Osteocyte (in vitro differentiated cells): ENCODE measurements around the gene COX4I1. TPM values are rescaled to one million over a fixed set of nuclear protein-coding genes. Genes with fewer than 3 reads are reported as not detected.
"Not testable (repeated sequence)": the region's sequence is repeated elsewhere in the genome, so short reads cannot be mapped to it uniquely, and the experiment has no call there.

ENCODE experiments used
- DNase-seq: peaks from one replicate; pipeline ENCODE4 v3.0.0; 2021; ENCODE audit warnings: mixed read lengths; ENCODE audit not compliant: unreplicated experiment; ENCODE audit errors: extremely low spot score
- H3K27ac Mint-ChIP-seq: one replicate; pipeline ENCODE4 v1.8.0; 2021; ENCODE audit warnings: mild to moderate bottlenecking, mixed read lengths; ENCODE audit not compliant: unreplicated experiment
- H3K27me3 Mint-ChIP-seq: one replicate; pipeline ENCODE4 v1.8.0; 2021; ENCODE audit warnings: mixed read lengths; ENCODE audit not compliant: unreplicated experiment
- H3K36me3 Mint-ChIP-seq: one replicate; pipeline ENCODE4 v1.8.0; 2021; ENCODE audit warnings: mixed read lengths; ENCODE audit not compliant: unreplicated experiment
- H3K4me1 Mint-ChIP-seq: one replicate; pipeline ENCODE4 v1.8.0; 2021; ENCODE audit warnings: mixed read lengths; ENCODE audit not compliant: unreplicated experiment
- H3K4me3 Mint-ChIP-seq: one replicate; pipeline ENCODE4 v1.8.0; 2021; ENCODE audit warnings: mild to moderate bottlenecking, moderate library complexity, mixed read lengths; ENCODE audit not compliant: unreplicated experiment
- H3K9me3 Mint-ChIP-seq: one replicate; pipeline ENCODE4 v1.8.0; 2021; ENCODE audit warnings: mixed read lengths; ENCODE audit not compliant: unreplicated experiment
- CTCF ChIP-seq: fragments of 200-600 bp; sonication (generic); IDR thresholded peaks from 2 replicates; pipeline ENCODE4 v1.5.0; 2021; ENCODE audit warnings: antibody characterized with exemption, mild to moderate bottlenecking, moderate library complexity
- total RNA-seq: library from RNA; stranded (reverse); gene quantifications from 2 replicates; pipeline ENCODE4 v1.2.1, GENCODE V29; 2021

COX4I1 gene
- total RNA-seq, 1 donor from 2014 or later, result 456 TPM

GRCh38 chr16:85806539-85806938 is 7.0 kb downstream of the COX4I1 start:
- H3K36me3 Mint-ChIP-seq, result peaks cover 39% of the 10 kb centered on the region
- H3K4me1 Mint-ChIP-seq, result peaks cover 4% of the 10 kb centered on the region
- H3K27ac Mint-ChIP-seq, result no peak overlapping the region

GRCh38 chr16:85807340-85807739 is 7.8 kb downstream of the COX4I1 start:
- not testable (repeated sequence) for H3K27ac Mint-ChIP-seq, H3K4me3 Mint-ChIP-seq, H3K4me1 Mint-ChIP-seq, H3K9me3 Mint-ChIP-seq, H3K27me3 Mint-ChIP-seq, DNase-seq
- H3K36me3 Mint-ChIP-seq, result peaks cover 31% of the 10 kb centered on the region

More at GRCh38 chr16:85806539-85806938, 7.0 kb downstream of the COX4I1 start:
- DNase-seq, result no peak
- Mint-ChIP-seq H3K9me3 (no peaks in the 10 kb centered on the region), H3K4me3 (no peak overlapping the region), H3K27me3 (no peaks in the 10 kb centered on the region)
- TF ChIP-seq CTCF, result no peak

- DNase-seq, H3K9me3 Mint-ChIP-seq, H3K4me3 Mint-ChIP-seq, H3K27me3 Mint-ChIP-seq, H3K27ac Mint-ChIP-seq, H3K4me1 Mint-ChIP-seq: not testable (repeated sequence)
- peaks cover 25% of the 10 kb centered on the region for H3K36me3 Mint-ChIP-seq
Measured at GRCh38 chr16:85808104-85808503, 8.6 kb downstream of the COX4I1 start.

- peaks cover 12% of the 10 kb centered on the region for H3K27me3 Mint-ChIP-seq
- TF ChIP-seq CTCF, result no peak
- peaks cover 20% of the 10 kb centered on the region for H3K36me3 Mint-ChIP-seq
- no peaks in the 10 kb centered on the region for H3K4me1 Mint-ChIP-seq
- H3K4me3 Mint-ChIP-seq, result no peak overlapping the region
- H3K27ac Mint-ChIP-seq, result no peak overlapping the region
- H3K9me3 Mint-ChIP-seq, result no peaks in the 10 kb centered on the region
- no peak for DNase-seq
Measured at GRCh38 chr16:85808926-85809325, 9.4 kb downstream of the COX4I1 start.

GRCh38 chr16:85809645-85810044 is 10.2 kb downstream of the COX4I1 start:
- no peak for DNase-seq
- Mint-ChIP-seq H3K4me3 (no peak overlapping the region), H3K9me3 (no peaks in the 10 kb centered on the region)

More at GRCh38 chr16:85809645-85810044, 10.2 kb downstream of the COX4I1 start:
- Mint-ChIP-seq H3K27ac (no peak overlapping the region), H3K36me3 (peaks cover 17% of the 10 kb centered on the region), H3K4me1 (no peaks in the 10 kb centered on the region), H3K27me3 (peaks cover 15% of the 10 kb centered on the region)
- TF ChIP-seq CTCF, result no peak
